GM13976 (cell line): ENCODE measurements around the gene OR7A10.

Experiments
- DNase-seq: peaks from one replicate; pipeline ENCODE4 v3.0.0; 2012; ENCODE audit warnings: low spot score
- CTCF ChIP-seq: IDR thresholded peaks from 2 replicates; pipeline ENCODE4 v1.5.1; 2012; ENCODE audit warnings: borderline replicate concordance, mild to moderate bottlenecking; ENCODE audit not compliant: insufficient read depth; ENCODE audit errors: extremely low read depth, missing control alignments, control extremely low read depth
- in situ Hi-C: fragments of 300-500 bp; cut with MboI; formaldehyde crosslinking; loops from one replicate; pipeline ENCODE4 v1.12.0; 2022; ENCODE audit warnings: low sequenced_read_pairs, mixed read lengths, inconsistent platforms; ENCODE audit not compliant: unreplicated experiment

The OR7A10 gene

DNA sequence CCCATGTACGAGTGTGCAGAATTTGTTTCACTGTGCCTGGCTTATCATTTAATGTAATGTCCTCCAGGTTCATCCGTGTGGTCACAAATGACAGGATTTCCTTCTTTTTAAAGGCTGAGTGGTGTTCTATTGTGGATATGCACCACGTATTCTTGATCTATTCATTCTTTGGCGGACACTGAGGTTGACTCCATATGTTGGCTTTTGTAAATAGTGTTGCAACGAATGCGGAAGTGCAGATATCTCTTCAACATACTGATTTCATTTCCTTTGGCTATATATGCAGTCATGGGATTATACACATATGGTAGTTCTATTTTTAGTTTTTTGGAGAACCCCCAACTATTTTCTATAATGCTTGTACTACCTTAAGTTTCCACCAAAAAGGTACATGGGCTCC lies 26.8 kb downstream of the OR7A10 start:
- TF ChIP-seq CTCF, result no peak
- in situ Hi-C loops, result no loop called here
- no peak for DNase-seq

DNA sequence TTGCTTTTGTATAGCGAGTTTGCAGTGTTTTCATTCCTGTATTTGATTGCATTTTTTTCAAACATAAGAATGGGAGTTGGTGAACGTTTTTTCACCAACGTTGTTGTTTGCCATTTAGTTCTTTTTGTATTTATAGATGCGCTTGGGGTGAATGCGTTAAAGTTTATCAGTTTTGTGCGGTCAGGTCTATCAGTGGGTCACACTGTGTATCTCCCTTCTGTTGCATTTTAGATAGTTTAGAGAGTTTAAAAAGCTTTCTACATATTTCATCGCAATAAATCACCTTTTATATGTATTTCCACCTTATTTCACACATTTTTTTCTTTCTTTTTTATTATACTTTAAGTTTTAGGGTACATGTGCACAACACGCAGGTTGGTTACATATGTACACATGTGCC lies 30.1 kb downstream of the OR7A10 start:
- no peak for DNase-seq
- in situ Hi-C loops, result no loop called here
- TF ChIP-seq CTCF, result no peak

DNA sequence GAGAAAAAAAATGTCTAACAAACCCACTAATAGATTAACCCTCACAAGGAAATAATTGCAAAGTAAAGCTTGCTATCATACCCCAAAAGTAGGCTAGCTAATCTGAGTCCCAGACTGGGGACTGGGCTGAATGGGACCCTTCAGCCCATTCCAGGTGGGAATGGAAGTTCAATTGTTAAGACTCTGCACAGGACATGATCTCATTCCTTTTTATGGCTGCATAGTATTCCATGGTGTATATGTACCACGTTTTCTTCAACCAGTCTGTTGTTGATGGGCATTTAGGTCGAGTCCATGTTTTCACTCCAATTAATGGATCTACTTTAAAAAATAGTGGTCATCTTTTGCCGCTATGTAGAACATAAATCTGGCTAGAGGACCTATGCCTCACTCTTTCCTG lies 31.7 kb downstream of the OR7A10 start:
- in situ Hi-C loops, result no loop called here
- TF ChIP-seq CTCF, result no peak

GRCh38 chr19:14814982-14815652 lies 33.6 kb downstream of the OR7A10 start:
- in situ Hi-C loops, result no loop called here
- TF ChIP-seq CTCF, result no peak
- no peak for DNase-seq

More for the DNA sequence above, 31.7 kb downstream of the OR7A10 start:
- no peak for DNase-seq

GRCh38 chr19:14809272-14810057 lies 39.3 kb downstream of the OR7A10 start:
- in situ Hi-C loops, result no loop called here
- no peak for TF ChIP-seq CTCF
- no peak for DNase-seq

DNA sequence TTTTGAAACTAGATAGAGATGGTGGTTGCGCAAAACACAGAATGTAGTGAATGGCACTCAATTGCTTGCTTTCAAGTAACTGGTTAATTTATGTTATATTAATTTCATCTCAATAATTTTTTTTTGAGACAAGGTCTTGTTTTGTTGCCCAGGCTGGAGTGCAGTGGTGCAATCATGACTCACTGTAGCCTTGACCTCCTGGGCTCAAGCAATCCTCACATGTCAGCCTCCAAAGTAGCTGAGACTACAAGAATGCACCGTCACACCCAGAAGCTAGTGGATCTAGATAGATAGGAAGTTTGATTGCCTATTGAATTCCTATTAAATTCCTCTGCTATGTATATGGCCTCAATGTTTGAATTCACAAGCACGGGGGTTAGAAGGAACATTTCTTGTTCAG lies 44.0 kb downstream of the OR7A10 start:
- DNase-seq, result no peak
- in situ Hi-C loops, result no loop called here
- no peak for TF ChIP-seq CTCF
